Karpas-422 (cell line): ENCODE measurements around the gene GPC5. TPM values are rescaled to one million over a fixed set of nuclear protein-coding genes. Genes with fewer than 3 reads are reported as not detected.
"Not testable (repeated sequence)": the region's sequence is repeated elsewhere in the genome, so short reads cannot be mapped to it uniquely, and the experiment has no call there.

Source experiments
- DNase-seq: peaks from one replicate; pipeline ENCODE4 v3.0.0-alpha.2; 2015
- H2AFZ ChIP-seq: fragments of 200-600 bp; sonication (generic); 2 replicates; pipeline ENCODE4 v1.6.1; 2014; ENCODE audit warnings: antibody characterized with exemption, low read length, mixed read lengths
- H3K27ac ChIP-seq: fragments of 200-600 bp; sonication (generic); 2 replicates; pipeline ENCODE4 v1.5.1; 2014; ENCODE audit warnings: mild to moderate bottlenecking, low read length, moderate library complexity
- H3K27me3 ChIP-seq: fragments of 200-600 bp; sonication (generic); 2 replicates; pipeline ENCODE4 v1.6.1; 2014; ENCODE audit warnings: low read length, mixed read lengths
- H3K36me3 ChIP-seq: fragments of 200-600 bp; sonication (generic); 2 replicates; pipeline ENCODE4 v1.6.1; 2014; ENCODE audit warnings: low read length, mixed read lengths; ENCODE audit not compliant: insufficient read depth
- H3K4me1 ChIP-seq: fragments of 200-600 bp; sonication (generic); 2 replicates; pipeline ENCODE4 v1.6.1; 2014; ENCODE audit warnings: mild to moderate bottlenecking, low read length, mixed read lengths
- H3K4me2 ChIP-seq: fragments of 200-600 bp; sonication (generic); 2 replicates; pipeline ENCODE4 v1.6.1; 2014; ENCODE audit warnings: low read length, low read depth, mild to moderate bottlenecking; ENCODE audit not compliant: poor library complexity, severe bottlenecking
- H3K4me3 ChIP-seq: fragments of 200-600 bp; sonication (generic); 2 replicates; pipeline ENCODE4 v1.5.1; 2014; ENCODE audit warnings: mild to moderate bottlenecking, antibody characterized with exemption, low read length, mixed read lengths
- H3K79me2 ChIP-seq: fragments of 200-600 bp; sonication (generic); 2 replicates; pipeline ENCODE4 v1.6.1; 2014; ENCODE audit warnings: mild to moderate bottlenecking, low read length, mixed read lengths
- H3K9ac ChIP-seq: fragments of 200-600 bp; sonication (generic); 2 replicates; pipeline ENCODE4 v1.6.0; 2014; ENCODE audit warnings: low read length
- H3K9me2 ChIP-seq: fragments of 200-600 bp; sonication (generic), shearing (Covaris generic); replicated peaks from 2 replicates; pipeline ENCODE4 v1.6.0; 2014; ENCODE audit warnings: mild to moderate bottlenecking, low read length, moderate library complexity; ENCODE audit not compliant: insufficient read depth
- H3K9me3 ChIP-seq: fragments of 300-700, 200-600 bp; sonication (generic); 2 replicates; pipeline ENCODE4 v1.6.1; 2014; ENCODE audit warnings: low read length, mixed read lengths
- H4K20me1 ChIP-seq: fragments of 200-600 bp; sonication (generic); 2 replicates; pipeline ENCODE4 v1.6.1; 2014; ENCODE audit warnings: mild to moderate bottlenecking, antibody characterized with exemption, low read length, low read depth; ENCODE audit not compliant: insufficient read depth
- total RNA-seq: library from RNA; depleted of rRNA; stranded (reverse); fragments of >200 nt; shearing (Covaris generic); gene quantifications from 2 replicates; pipeline ENCODE4 v1.2.3, GENCODE V29; 2014; ENCODE audit warnings: low replicate concordance

The GPC5 gene
- total RNA-seq, 1 experiment from 2014 or later = not detected

- no peak overlapping the region for H3K9ac ChIP-seq
- no peaks in the 10 kb centered on the region for H4K20me1 ChIP-seq
- H3K79me2 ChIP-seq = no peaks in the 10 kb centered on the region
- H3K4me2 ChIP-seq = no peak overlapping the region
- no peak overlapping the region for H3K4me3 ChIP-seq
- no peaks in the 10 kb centered on the region for H3K9me2 ChIP-seq
- H3K4me1 ChIP-seq = no peaks in the 10 kb centered on the region
- DNase-seq = no peak
- no peak overlapping the region for H2AFZ ChIP-seq
- H3K27me3 ChIP-seq = no peaks in the 10 kb centered on the region
- no peaks in the 10 kb centered on the region for H3K36me3 ChIP-seq
- no peak overlapping the region for H3K27ac ChIP-seq
- peaks cover 15% of the 10 kb centered on the region for H3K9me3 ChIP-seq
These were observed 1115.3 kb downstream of the GPC5 start for GRCh38 chr13:92513672-92514071.

GRCh38 chr13:92514420-92515125 is 1116.2 kb downstream of the GPC5 start:
- no peaks in the 10 kb centered on the region for H4K20me1 ChIP-seq
- no peak for DNase-seq
- no peaks in the 10 kb centered on the region for H3K27me3 ChIP-seq
- H3K79me2 ChIP-seq = no peaks in the 10 kb centered on the region
- H3K9me2 ChIP-seq = no peaks in the 10 kb centered on the region
- H3K36me3 ChIP-seq = no peaks in the 10 kb centered on the region
- H2AFZ ChIP-seq = no peak overlapping the region
- no peak overlapping the region for H3K9ac ChIP-seq
- H3K27ac ChIP-seq = no peak overlapping the region
- no peak overlapping the region for H3K4me2 ChIP-seq
- no peak overlapping the region for H3K4me3 ChIP-seq
- no peaks in the 10 kb centered on the region for H3K4me1 ChIP-seq
- H3K9me3 ChIP-seq = peaks cover 15% of the 10 kb centered on the region

GRCh38 chr13:92516878-92517277 is 1118.5 kb downstream of the GPC5 start:
- H3K4me2 ChIP-seq, H3K79me2 ChIP-seq, DNase-seq: not testable (repeated sequence)

GRCh38 chr13:92518622-92519021 is 1120.2 kb downstream of the GPC5 start:
- H3K9ac ChIP-seq, H3K9me2 ChIP-seq, H2AFZ ChIP-seq, H3K4me2 ChIP-seq, H3K36me3 ChIP-seq, H4K20me1 ChIP-seq, H3K4me1 ChIP-seq, H3K4me3 ChIP-seq, H3K27me3 ChIP-seq, H3K9me3 ChIP-seq, H3K79me2 ChIP-seq, DNase-seq, H3K27ac ChIP-seq: not testable (repeated sequence)

More at GRCh38 chr13:92516878-92517277, 1118.5 kb downstream of the GPC5 start:
- H3K27ac ChIP-seq, H3K9ac ChIP-seq, H2AFZ ChIP-seq, H3K4me3 ChIP-seq, H3K9me2 ChIP-seq, H3K27me3 ChIP-seq, H3K9me3 ChIP-seq, H4K20me1 ChIP-seq, H3K4me1 ChIP-seq, H3K36me3 ChIP-seq: not testable (repeated sequence)

GRCh38 chr13:92530364-92530763 is 1131.9 kb downstream of the GPC5 start:
- H3K9ac ChIP-seq = no peak overlapping the region
- no peaks in the 10 kb centered on the region for H3K9me2 ChIP-seq
- H3K4me2 ChIP-seq = no peak overlapping the region
- H3K36me3 ChIP-seq = no peaks in the 10 kb centered on the region
- no peaks in the 10 kb centered on the region for H3K4me1 ChIP-seq
- no peak overlapping the region for H3K27ac ChIP-seq
- H3K9me3 ChIP-seq = peaks cover 21% of the 10 kb centered on the region; the same call in 1 of the 2 replicates
- no peak overlapping the region for H2AFZ ChIP-seq
- no peaks in the 10 kb centered on the region for H3K27me3 ChIP-seq
- no peak overlapping the region for H3K4me3 ChIP-seq
- no peaks in the 10 kb centered on the region for H4K20me1 ChIP-seq
- H3K79me2 ChIP-seq = no peaks in the 10 kb centered on the region
- DNase-seq = no peak

GRCh38 chr13:92535222-92536006 is 1137.0 kb downstream of the GPC5 start:
- no peaks in the 10 kb centered on the region for H3K79me2 ChIP-seq

GRCh38 chr13:92537471-92537870 is 1139.0 kb downstream of the GPC5 start:
- Histone ChIP-seq H3K4me2 (no peak overlapping the region), H2AFZ (no peak overlapping the region), H3K9me2 (no peaks in the 10 kb centered on the region), H3K79me2 (no peaks in the 10 kb centered on the region), H3K9ac (no peak overlapping the region), H3K9me3 (peaks cover 26% of the 10 kb centered on the region), H3K4me3 (no peak overlapping the region), H4K20me1 (no peaks in the 10 kb centered on the region), H3K4me1 (no peaks in the 10 kb centered on the region), H3K27me3 (no peaks in the 10 kb centered on the region), H3K36me3 (no peaks in the 10 kb centered on the region), H3K27ac (no peak overlapping the region)
- DNase-seq = no peak

More at GRCh38 chr13:92535222-92536006, 1137.0 kb downstream of the GPC5 start:
- H3K4me2 ChIP-seq = no peak overlapping the region
- no peak overlapping the region for H3K4me3 ChIP-seq
- H3K9me2 ChIP-seq = no peaks in the 10 kb centered on the region
- H4K20me1 ChIP-seq = no peaks in the 10 kb centered on the region
- H3K9me3 ChIP-seq = peaks cover 27% of the 10 kb centered on the region; the same call in 1 of the 2 replicates
- no peaks in the 10 kb centered on the region for H3K27me3 ChIP-seq
- no peak overlapping the region for H2AFZ ChIP-seq
- DNase-seq = no peak
- no peaks in the 10 kb centered on the region for H3K36me3 ChIP-seq
- no peaks in the 10 kb centered on the region for H3K4me1 ChIP-seq
- no peak overlapping the region for H3K27ac ChIP-seq
- H3K9ac ChIP-seq = no peak overlapping the region

GRCh38 chr13:92538164-92538563 is 1139.7 kb downstream of the GPC5 start:
- Histone ChIP-seq H2AFZ (no peak overlapping the region), H3K9ac (no peak overlapping the region), H3K4me2 (no peak overlapping the region), H3K9me2 (no peaks in the 10 kb centered on the region), H4K20me1 (no peaks in the 10 kb centered on the region), H3K79me2 (no peaks in the 10 kb centered on the region), H3K9me3 (peaks cover 28% of the 10 kb centered on the region), H3K4me3 (no peak overlapping the region), H3K27me3 (no peaks in the 10 kb centered on the region), H3K36me3 (no peaks in the 10 kb centered on the region), H3K27ac (no peak overlapping the region), H3K4me1 (no peaks in the 10 kb centered on the region)
- no peak for DNase-seq
